ENCODE results near the gene TRABD2B. TPM values are rescaled to one million over a fixed set of nuclear protein-coding genes. Genes with fewer than 3 reads are reported as not detected.

TRABD2B gene
- total RNA-seq, 1 experiment from 2014 or later: 10.3 TPM

DNA sequence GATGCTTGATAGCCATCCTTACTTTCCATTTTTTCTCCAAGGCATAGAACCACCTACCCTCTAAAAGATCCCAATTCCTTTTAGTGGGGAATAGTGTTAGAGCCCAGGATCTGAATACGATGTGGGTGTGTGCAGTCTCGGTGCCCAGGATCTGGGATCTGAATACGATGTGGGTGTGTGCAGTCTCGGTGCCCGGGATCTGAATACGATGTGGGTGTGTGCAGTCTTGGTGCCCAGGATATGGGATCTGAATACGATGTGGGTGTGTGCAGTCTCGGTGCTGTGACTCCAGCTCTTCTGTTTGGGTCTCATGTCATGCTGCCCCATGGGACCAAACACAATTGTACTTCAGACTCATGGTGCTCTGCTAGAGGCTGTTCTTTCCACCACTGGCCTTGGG is 265.5 kb downstream of the TRABD2B start (continued):
- TF ChIP-seq, protein P1, sequence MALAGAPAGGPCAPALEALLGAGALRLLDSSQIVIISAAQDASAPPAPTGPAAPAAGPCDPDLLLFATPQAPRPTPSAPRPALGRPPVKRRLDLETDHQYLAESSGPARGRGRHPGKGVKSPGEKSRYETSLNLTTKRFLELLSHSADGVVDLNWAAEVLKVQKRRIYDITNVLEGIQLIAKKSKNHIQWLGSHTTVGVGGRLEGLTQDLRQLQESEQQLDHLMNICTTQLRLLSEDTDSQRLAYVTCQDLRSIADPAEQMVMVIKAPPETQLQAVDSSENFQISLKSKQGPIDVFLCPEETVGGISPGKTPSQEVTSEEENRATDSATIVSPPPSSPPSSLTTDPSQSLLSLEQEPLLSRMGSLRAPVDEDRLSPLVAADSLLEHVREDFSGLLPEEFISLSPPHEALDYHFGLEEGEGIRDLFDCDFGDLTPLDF (CRISPR knock-in tag; IDR thresholded peaks at IDR 0.05): no peak
- TF ChIP-seq TEAD1 (CRISPR knock-in tag; IDR thresholded peaks at IDR 0.05): no peak
- no peak for TF ChIP-seq ZNF138 (CRISPR knock-in tag; conservative IDR thresholded peaks at IDR 0.05)
- TF ChIP-seq PRRX2 (CRISPR knock-in tag; IDR thresholded peaks at IDR 0.05): no peak

DNA sequence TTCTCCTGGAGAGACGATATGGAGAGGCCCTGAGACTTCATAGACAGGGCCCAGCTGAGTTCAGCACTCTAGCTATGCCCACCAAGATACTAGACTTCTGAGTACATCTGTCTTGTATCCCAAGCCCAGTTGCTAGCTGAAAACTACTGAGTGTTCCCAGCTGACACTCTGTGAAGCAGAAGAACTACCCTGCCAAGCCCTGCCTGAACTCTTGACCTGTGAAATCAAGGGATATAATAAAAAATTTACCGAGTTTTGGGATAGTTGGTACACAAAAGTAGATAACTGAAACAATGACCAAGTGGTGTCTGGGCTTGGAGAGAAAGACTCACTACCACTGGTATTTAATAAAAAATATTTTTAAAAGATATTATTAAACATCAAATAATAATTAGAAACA is 267.5 kb downstream of the TRABD2B start:
- Mint-ChIP-seq H3K9me3 (no peaks in the 10 kb centered on the region), H3K36me3 (no peaks in the 10 kb centered on the region), H3K27me3 (ENCODE audit: low read depth) (peaks cover 54% of the 10 kb centered on the region), H3K4me3 (no peak overlapping the region), H3K27ac (no peak overlapping the region), H3K4me1 (peaks cover 10% of the 10 kb centered on the region)
- DNase-seq (ENCODE audit: low spot score): no peak
- TF ChIP-seq SMAD4 (CRISPR knock-in tag; IDR thresholded peaks at IDR 0.05) (no peak), TEAD4 (CRISPR knock-in tag; IDR thresholded peaks at IDR 0.05) (no peak), NFYB (CRISPR knock-in tag; conservative IDR thresholded peaks at IDR 0.05; ENCODE audit: low read depth) (no peak), ZNF138 (CRISPR knock-in tag; conservative IDR thresholded peaks at IDR 0.05) (no peak), EMX1 (CRISPR knock-in tag; IDR thresholded peaks at IDR 0.05) (no peak), KAT7 (CRISPR knock-in tag; IDR thresholded peaks at IDR 0.05; ENCODE audit: borderline replicate concordance) (no peak)
- TF ChIP-seq, protein P2, sequence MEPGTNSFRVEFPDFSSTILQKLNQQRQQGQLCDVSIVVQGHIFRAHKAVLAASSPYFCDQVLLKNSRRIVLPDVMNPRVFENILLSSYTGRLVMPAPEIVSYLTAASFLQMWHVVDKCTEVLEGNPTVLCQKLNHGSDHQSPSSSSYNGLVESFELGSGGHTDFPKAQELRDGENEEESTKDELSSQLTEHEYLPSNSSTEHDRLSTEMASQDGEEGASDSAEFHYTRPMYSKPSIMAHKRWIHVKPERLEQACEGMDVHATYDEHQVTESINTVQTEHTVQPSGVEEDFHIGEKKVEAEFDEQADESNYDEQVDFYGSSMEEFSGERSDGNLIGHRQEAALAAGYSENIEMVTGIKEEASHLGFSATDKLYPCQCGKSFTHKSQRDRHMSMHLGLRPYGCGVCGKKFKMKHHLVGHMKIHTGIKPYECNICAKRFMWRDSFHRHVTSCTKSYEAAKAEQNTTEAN (CRISPR knock-in tag; IDR thresholded peaks at IDR 0.05): no peak
- ChIA-PET CTCF (no interaction called here), POLR2A (no interaction called here)
- no peak for ATAC-seq

DNA sequence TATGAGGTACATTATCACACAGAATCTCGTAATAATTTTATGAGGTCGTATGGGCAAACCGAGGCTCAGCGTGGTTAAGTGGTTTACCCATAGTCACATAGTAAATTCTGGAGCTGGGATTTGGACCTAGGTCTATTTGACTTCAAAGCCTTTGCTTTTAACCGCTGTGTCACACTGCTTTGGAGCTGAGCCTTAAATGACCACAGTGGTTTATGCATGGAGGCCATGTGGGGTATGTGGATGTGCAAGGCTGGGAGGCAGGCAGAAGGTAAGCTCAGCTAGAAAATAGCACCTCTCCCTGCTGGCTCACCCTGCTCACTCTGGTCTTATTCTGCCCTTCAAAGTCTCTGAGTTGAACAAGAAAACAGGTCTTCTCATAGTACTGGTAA is 269.5 kb downstream of the TRABD2B start:
- H3K9me3 Mint-ChIP-seq: no peaks in the 10 kb centered on the region
- ATAC-seq (no peak), DNase-seq (ENCODE audit: low spot score) (no peak)
- CTCF ChIA-PET: interaction anchor here (0.8 to 5.9 kb wide), 8 partner anchors 11 to 296 kb away, joined by 3 to 133 read pairs (median 24); partner anchors contain the start of gene FOXD2
- H3K27me3 Mint-ChIP-seq (ENCODE audit: low read depth): peaks cover 65% of the 10 kb centered on the region
- TF ChIP-seq ZNF232 (CRISPR knock-in tag; IDR thresholded peaks at IDR 0.05) (no peak), HMGA2 (CRISPR knock-in tag; IDR thresholded peaks at IDR 0.05) (no peak), ZNF423 (CRISPR knock-in tag; IDR thresholded peaks at IDR 0.05) (no peak)
- TF ChIP-seq, protein P3, sequence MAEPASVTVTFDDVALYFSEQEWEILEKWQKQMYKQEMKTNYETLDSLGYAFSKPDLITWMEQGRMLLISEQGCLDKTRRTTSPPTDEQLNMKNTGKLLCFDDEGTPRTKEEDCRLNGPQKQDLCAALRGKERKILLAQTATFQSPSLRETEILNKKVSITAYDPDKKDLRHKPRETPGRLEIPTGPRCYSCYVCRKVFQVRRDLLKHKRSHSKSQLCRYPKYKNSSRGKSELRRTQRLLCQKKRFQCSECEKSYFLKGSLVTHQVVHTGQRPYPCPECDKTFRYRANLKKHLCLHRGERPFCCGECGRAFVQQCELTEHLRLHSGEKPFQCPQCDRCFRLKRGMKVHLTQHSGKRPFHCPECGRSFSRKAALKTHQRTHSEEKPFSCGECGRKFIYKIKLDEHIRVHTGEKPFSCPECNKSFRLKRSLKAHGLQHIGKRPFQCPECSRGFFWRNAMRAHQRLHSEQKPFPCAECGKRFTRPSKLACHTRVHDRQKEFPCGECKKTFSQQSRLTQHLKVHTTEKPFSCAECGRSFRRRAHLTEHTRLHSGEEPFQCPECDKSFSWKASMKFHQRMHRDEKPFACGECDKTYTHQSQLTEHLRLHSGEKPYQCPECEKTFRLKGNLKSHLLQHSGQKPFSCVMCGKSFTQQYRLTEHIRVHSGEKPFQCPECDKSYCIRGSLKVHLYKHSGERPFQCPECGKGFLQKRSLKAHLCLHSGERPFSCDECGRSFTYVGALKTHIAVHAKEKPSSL (CRISPR knock-in tag; conservative IDR thresholded peaks at IDR 0.05): no peak
- TF ChIP-seq, protein P4, sequence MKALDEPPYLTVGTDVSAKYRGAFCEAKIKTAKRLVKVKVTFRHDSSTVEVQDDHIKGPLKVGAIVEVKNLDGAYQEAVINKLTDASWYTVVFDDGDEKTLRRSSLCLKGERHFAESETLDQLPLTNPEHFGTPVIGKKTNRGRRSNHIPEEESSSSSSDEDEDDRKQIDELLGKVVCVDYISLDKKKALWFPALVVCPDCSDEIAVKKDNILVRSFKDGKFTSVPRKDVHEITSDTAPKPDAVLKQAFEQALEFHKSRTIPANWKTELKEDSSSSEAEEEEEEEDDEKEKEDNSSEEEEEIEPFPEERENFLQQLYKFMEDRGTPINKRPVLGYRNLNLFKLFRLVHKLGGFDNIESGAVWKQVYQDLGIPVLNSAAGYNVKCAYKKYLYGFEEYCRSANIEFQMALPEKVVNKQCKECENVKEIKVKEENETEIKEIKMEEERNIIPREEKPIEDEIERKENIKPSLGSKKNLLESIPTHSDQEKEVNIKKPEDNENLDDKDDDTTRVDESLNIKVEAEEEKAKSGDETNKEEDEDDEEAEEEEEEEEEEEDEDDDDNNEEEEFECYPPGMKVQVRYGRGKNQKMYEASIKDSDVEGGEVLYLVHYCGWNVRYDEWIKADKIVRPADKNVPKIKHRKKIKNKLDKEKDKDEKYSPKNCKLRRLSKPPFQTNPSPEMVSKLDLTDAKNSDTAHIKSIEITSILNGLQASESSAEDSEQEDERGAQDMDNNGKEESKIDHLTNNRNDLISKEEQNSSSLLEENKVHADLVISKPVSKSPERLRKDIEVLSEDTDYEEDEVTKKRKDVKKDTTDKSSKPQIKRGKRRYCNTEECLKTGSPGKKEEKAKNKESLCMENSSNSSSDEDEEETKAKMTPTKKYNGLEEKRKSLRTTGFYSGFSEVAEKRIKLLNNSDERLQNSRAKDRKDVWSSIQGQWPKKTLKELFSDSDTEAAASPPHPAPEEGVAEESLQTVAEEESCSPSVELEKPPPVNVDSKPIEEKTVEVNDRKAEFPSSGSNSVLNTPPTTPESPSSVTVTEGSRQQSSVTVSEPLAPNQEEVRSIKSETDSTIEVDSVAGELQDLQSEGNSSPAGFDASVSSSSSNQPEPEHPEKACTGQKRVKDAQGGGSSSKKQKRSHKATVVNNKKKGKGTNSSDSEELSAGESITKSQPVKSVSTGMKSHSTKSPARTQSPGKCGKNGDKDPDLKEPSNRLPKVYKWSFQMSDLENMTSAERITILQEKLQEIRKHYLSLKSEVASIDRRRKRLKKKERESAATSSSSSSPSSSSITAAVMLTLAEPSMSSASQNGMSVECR (CRISPR knock-in tag; IDR thresholded peaks at IDR 0.05; ENCODE audit: borderline replicate concordance): no peak
- TF ChIP-seq, protein P5, sequence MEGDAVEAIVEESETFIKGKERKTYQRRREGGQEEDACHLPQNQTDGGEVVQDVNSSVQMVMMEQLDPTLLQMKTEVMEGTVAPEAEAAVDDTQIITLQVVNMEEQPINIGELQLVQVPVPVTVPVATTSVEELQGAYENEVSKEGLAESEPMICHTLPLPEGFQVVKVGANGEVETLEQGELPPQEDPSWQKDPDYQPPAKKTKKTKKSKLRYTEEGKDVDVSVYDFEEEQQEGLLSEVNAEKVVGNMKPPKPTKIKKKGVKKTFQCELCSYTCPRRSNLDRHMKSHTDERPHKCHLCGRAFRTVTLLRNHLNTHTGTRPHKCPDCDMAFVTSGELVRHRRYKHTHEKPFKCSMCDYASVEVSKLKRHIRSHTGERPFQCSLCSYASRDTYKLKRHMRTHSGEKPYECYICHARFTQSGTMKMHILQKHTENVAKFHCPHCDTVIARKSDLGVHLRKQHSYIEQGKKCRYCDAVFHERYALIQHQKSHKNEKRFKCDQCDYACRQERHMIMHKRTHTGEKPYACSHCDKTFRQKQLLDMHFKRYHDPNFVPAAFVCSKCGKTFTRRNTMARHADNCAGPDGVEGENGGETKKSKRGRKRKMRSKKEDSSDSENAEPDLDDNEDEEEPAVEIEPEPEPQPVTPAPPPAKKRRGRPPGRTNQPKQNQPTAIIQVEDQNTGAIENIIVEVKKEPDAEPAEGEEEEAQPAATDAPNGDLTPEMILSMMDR (IDR thresholded peaks at IDR 0.05): no peak
- no peak overlapping the region for H3K4me3 Mint-ChIP-seq
- POLR2A ChIA-PET: no interaction called here
- H3K36me3 Mint-ChIP-seq: no peaks in the 10 kb centered on the region
- peaks cover 15% of the 10 kb centered on the region for H3K4me1 Mint-ChIP-seq
- H3K27ac Mint-ChIP-seq: no peak overlapping the region

Measured in WTC11 (cell line).